Type B pancreatic cell (in vitro differentiated cells): ENCODE data around the gene COL19A1. TPM values are rescaled to one million over a fixed set of nuclear protein-coding genes. Genes with fewer than 3 reads are reported as not detected.
"Not testable (repeated sequence)": the region's sequence is repeated elsewhere in the genome, so short reads cannot be mapped to it uniquely, and the experiment has no call there.

ENCODE experiments used
- DNase-seq: peaks from one replicate; pipeline ENCODE4 v3.0.0; 2021; ENCODE audit warnings: mixed read lengths; ENCODE audit not compliant: unreplicated experiment; ENCODE audit errors: extremely low spot score
- H3K27ac Mint-ChIP-seq: 2 replicates; pipeline ENCODE4 v1.8.0; 2021; ENCODE audit warnings: mild to moderate bottlenecking, mixed read lengths
- H3K27me3 Mint-ChIP-seq: 2 replicates; pipeline ENCODE4 v1.8.0; 2021; ENCODE audit warnings: mixed read lengths
- H3K36me3 Mint-ChIP-seq: 2 replicates; pipeline ENCODE4 v1.8.0; 2021; ENCODE audit warnings: mixed read lengths
- H3K4me1 Mint-ChIP-seq: one replicate; pipeline ENCODE4 v1.8.0; 2021; ENCODE audit warnings: mixed read lengths; ENCODE audit not compliant: unreplicated experiment
- H3K4me3 Mint-ChIP-seq: 2 replicates; pipeline ENCODE4 v1.8.0; 2021; ENCODE audit warnings: mild to moderate bottlenecking, mixed read lengths
- H3K9me3 Mint-ChIP-seq: 2 replicates; pipeline ENCODE4 v1.8.0; 2021; ENCODE audit warnings: mixed read lengths
- total RNA-seq: library from RNA; stranded (reverse); gene quantifications from 2 replicates; pipeline ENCODE4 v1.2.1, GENCODE V29; 2021; ENCODE audit warnings: low replicate concordance
- TF ChIP-seq, protein P1 (sequence below): fragments of 200-600 bp; sonication (generic); conservative IDR thresholded peaks from 2 replicates; pipeline ENCODE4 v1.5.0; 2021; ENCODE audit warnings: antibody characterized with exemption, mild to moderate bottlenecking

The COL19A1 gene
- total RNA-seq, 1 donor from 2014 or later, result 1.6 TPM

DNA sequence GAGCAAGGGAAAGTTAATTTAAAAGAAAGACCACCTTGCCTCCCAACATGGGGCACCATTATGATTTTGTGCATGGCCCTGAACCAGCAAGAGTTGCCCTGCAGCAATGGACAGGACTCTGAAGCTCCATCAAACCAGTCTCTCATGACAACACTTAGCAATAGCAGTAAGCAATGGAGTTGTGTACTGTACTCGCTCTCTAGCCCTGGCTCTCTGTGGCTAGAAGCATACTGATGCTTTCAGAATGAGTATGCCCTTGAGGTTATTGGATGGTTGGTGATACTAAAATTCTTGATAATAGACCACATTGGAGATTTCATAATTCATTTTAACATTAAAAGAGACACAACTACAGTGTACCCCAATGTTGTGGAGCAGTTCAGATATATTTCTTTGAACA, 46.3 kb upstream of the COL19A1 start:
- DNase-seq, result no peak
- Mint-ChIP-seq H3K4me1 (no peaks in the 10 kb centered on the region), H3K9me3 (no peaks in the 10 kb centered on the region), H3K27ac (no peak overlapping the region), H3K36me3 (no peaks in the 10 kb centered on the region), H3K27me3 (no peaks in the 10 kb centered on the region), H3K4me3 (no peak overlapping the region)
- TF ChIP-seq, protein P1, sequence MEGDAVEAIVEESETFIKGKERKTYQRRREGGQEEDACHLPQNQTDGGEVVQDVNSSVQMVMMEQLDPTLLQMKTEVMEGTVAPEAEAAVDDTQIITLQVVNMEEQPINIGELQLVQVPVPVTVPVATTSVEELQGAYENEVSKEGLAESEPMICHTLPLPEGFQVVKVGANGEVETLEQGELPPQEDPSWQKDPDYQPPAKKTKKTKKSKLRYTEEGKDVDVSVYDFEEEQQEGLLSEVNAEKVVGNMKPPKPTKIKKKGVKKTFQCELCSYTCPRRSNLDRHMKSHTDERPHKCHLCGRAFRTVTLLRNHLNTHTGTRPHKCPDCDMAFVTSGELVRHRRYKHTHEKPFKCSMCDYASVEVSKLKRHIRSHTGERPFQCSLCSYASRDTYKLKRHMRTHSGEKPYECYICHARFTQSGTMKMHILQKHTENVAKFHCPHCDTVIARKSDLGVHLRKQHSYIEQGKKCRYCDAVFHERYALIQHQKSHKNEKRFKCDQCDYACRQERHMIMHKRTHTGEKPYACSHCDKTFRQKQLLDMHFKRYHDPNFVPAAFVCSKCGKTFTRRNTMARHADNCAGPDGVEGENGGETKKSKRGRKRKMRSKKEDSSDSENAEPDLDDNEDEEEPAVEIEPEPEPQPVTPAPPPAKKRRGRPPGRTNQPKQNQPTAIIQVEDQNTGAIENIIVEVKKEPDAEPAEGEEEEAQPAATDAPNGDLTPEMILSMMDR, result no peak

DNA sequence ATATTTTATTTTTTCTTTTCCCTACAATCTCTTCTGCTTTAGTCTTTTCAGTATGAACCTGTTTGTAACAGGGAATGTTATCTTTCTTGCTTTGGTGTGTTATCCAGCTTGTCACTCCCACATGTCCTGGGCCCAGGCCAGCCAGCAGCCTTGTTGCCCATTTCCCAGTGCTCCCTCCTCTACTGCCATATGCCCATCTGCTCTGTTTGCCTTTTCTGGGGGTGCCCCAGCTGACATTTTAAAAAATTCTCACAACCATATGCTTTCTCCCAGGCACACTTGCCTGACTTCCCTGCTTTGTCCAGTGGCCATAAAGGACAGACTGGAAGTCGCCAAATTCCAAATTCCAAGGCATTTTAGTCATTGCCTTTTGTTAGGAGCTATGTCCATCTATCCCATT, 45.9 kb upstream of the COL19A1 start:
- H3K9me3 Mint-ChIP-seq, result no peaks in the 10 kb centered on the region

DNA sequence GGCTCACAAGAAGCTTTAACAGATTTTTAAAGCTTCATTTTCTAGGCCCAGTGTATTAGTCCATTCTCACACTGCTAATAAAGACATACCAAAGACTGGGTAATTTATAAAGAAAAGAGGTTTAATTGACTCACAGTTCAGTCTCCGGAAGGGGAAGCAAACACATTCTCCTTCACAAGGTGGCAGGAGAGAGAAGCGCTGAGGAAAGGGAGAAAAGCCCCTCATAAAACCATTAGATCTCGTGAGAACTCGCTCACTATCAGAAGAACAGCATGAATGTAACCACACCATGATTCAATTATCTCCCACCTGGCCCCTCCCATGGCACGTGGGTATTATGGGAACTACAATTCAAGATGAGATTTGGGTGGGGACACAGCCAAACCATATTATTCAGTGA, 42.0 kb upstream of the COL19A1 start:
- not testable (repeated sequence) for H3K36me3 Mint-ChIP-seq, H3K4me1 Mint-ChIP-seq, H3K27me3 Mint-ChIP-seq, H3K4me3 Mint-ChIP-seq, H3K27ac Mint-ChIP-seq, H3K9me3 Mint-ChIP-seq, DNase-seq

More for the DNA sequence above, 45.9 kb upstream of the COL19A1 start:
- H3K27ac Mint-ChIP-seq, result peak overlapping the region; percentile 32
- no peak overlapping the region for H3K4me3 Mint-ChIP-seq
- TF ChIP-seq, protein P1, result no peak
- H3K36me3 Mint-ChIP-seq, result no peaks in the 10 kb centered on the region
- no peak for DNase-seq
- H3K4me1 Mint-ChIP-seq, result no peaks in the 10 kb centered on the region
- H3K27me3 Mint-ChIP-seq, result no peaks in the 10 kb centered on the region

DNA sequence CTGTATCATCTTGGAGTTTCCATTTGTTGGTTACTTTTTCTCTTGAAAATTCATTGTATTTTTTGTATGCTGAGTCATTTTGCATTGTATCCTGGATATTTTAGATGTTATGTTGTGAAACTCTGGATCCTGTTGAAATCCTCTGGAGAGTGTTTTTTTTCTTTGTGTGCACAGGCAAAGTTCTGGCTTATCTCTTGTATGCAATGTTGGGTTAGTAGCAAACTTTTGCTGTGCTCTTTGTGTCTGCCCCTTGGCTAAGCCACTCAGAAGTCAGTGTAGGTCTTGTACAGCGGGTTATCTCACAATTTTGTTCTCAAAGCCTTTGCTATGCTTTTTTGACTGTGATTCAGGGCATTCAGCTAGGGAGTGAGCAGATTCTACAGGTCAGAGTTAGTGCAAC, 40.5 kb upstream of the COL19A1 start:
- Mint-ChIP-seq H3K9me3 (no peaks in the 10 kb centered on the region), H3K4me3 (no peak overlapping the region), H3K27ac (no peak overlapping the region), H3K27me3 (no peaks in the 10 kb centered on the region), H3K36me3 (no peaks in the 10 kb centered on the region), H3K4me1 (no peaks in the 10 kb centered on the region)
- TF ChIP-seq, protein P1, result no peak
- DNase-seq, result no peak

DNA sequence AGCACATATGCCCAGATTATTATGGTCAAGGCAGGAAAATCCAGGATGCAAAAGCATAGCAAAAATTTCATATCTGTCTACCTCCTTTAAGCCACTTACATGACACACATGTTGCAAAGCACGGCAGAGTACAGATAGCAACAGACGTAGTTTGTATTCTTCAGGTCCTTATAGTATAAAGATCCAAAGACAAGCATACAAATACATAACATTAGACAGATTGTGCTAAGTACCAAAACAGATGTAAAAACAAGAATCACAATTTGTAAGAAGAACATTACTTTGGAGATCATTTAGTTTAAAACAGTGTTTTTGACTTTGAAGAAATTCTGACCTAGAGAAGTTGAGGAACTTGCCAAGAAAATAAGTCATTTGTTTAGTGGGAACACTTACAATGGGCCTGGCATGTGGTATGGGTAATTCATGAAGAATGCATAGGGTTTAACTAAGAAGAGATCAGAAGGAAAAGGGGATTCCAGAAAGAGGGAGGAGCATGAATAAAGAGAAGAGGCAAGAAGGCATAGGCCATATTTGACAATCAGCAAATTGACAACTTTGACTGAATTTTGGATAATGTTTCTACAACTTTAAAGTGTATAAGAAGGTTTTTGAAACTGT, 39.0 kb upstream of the COL19A1 start:
- no peaks in the 10 kb centered on the region for H3K9me3 Mint-ChIP-seq

DNA sequence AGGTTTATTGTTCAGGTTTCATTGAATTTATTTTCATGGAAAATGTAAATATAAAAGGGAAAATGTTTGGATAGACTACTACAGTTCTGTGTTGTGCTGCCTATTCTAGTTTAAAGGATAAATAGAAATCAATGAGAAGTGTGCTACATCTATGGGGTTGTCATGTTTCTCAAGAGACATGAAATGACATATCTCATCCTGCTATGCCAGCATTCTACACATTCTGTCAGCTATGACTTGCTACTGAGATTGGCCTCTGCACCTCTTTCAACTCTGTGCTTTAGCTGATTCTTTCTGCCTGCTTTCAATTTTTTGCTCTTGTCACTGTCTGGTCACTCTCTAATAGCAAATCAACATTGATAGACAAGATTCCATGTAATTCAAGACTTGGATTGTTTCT, 33.8 kb upstream of the COL19A1 start:
- no peak for DNase-seq
- TF ChIP-seq, protein P1, result no peak
- Mint-ChIP-seq H3K27ac (no peak overlapping the region), H3K36me3 (no peaks in the 10 kb centered on the region), H3K4me3 (no peak overlapping the region), H3K4me1 (no peaks in the 10 kb centered on the region), H3K9me3 (no peaks in the 10 kb centered on the region), H3K27me3 (no peaks in the 10 kb centered on the region)

More for the DNA sequence above, 39.0 kb upstream of the COL19A1 start:
- H3K27me3 Mint-ChIP-seq, result no peaks in the 10 kb centered on the region
- TF ChIP-seq, protein P1, result no peak
- no peak overlapping the region for H3K27ac Mint-ChIP-seq
- no peak overlapping the region for H3K4me3 Mint-ChIP-seq
- no peaks in the 10 kb centered on the region for H3K36me3 Mint-ChIP-seq
- no peak for DNase-seq
- H3K4me1 Mint-ChIP-seq, result no peaks in the 10 kb centered on the region
